Hematopoietic multipotent progenitor cell treated with erythropoietin and hydrocortisone succinate and interleukin-3 and kit ligand, for 8 days (in vitro differentiated cells): ENCODE results near the gene EXOC3L4.

ENCODE experiments used
- DNase-seq: peaks from one replicate; pipeline ENCODE4 v3.0.0-alpha.2; 2015

Gene EXOC3L4

DNA sequence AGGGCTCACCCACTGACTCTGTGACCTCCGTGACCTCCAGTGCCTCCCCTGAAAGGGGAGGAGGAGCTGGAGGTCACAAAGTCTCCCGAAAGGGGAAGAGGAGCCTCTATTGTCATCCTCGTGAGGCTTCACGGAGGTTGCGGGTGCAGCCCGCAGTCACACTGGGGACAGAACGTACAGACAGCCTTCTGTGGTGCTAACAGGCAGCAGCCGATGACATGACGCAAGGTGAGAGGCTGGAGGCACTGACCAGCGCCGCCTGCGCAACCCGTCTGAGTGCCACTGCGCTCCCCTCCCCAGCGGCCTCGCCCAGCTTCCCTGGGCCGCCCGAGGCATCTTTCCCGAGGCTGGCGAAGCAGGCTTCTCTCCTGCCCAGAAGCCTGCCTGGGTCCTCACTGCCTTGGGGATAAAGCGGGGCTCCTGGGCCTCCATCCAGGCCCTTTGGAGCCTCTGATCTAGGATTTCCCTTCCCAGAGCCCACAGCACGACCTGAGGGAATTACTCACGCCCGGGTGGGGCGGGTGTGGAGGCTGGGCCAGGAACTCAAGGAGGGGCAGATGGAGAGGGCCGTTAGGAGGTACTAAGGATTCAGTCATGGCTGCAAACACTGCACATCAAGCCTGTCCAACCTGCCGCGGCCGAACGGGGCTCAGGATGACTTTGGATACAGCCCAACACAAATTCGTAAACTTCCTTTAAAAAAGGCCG, 22.8 kb upstream of the EXOC3L4 start:
- no peak for DNase-seq

DNA sequence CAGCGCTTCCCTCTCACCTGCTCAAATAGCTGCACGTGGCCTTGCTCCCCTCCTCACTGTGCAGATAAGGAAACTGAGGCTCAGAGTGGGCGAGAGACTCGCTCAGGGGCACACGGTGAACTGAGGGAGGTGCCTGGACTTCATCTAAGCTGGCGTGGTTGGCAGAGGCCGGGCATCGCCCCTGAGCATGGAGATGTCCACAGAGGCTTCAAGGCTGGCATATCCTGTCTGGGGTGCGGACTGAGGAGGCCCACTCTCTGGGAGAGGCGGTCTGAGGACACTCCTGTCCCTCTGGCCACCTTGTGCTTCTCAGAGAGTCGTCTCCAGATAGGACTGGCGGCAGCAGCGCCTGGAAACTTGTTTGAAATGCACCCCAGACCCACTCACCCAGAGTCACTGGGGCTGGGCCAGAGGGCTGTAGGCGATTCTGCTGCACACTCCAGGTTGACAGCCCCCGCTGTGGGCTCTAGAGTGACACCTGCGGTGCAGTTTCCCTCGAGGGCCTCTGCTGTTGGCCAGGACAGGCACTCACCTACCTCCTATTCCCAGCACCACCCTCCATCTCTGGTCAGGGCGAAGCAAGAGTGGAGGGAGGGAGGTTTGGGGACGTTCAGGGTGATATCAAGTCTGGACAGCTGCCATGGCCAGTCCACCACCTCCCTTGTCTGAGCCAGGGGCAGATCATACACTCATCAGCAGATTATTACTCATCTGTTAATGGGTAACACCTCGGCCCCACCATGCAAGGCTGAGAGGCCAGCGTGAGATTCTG, 21.7 kb upstream of the EXOC3L4 start:
- DNase-seq: peak; percentile 44

DNA sequence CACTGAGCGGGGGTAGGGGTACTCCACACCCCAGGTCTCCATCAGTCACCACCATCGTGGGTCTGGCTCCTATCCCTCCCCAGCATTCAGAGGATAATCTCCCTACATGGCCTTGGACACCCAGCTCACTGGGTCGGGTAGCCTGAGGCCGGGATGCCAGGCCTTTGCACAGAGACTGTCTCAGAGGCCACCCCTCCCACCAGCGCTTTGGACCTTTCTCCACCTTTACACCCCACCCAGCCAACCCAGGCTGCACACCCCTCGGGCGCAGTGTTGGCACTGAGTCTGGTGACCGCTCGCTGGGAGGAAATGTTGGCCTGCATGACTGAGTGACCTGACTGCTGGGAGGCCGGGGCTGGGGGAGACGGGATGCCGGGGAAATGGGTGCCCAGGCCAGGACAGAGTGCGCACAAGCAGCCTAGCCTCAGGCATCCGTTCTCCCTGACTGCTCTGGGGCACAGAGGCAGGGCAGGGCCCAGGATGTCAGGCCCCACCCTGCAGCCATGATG, 21.1 kb upstream of the EXOC3L4 start:
- no peak for DNase-seq

DNA sequence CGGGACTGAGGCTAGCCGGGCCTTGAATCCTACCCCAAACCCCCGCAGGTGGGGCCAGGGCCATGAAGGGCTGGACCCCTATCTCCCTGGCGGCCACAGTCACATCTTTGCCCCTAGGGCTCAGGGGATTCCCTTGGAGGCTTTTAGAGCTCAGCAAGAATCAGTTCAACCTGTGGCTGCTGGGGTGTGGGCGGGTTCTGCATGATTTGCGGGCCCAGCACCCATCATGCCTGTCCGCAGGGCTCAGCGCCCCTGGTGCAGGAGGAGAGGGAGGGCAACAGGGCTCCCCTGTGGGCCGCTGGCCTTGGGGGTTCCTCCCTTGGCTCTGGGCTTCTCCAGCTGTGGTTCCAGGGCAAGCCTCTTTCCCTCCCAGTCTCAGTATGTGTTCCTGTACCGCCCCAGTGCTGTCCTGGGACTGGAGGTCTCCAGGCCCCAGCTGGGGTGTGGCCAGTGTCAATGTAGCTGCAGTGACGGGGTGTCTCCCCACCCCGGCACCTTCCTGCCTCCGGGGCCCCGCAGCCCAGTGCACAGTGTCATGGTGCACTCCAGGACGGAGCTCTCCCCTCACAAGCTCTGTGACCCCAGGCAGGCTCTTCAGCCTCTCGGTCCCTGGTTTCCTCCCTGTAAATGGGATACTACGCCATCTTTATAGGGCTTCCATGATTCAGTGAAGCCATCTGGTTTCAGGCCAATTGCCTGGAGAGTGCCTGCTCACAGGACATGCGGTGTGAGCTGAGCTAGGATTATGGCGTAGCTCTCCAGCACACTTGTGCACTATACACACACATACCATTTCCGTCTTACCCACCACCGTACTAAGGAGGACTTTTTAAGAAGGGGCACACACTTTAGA, 20.4 kb upstream of the EXOC3L4 start:
- DNase-seq: no peak

DNA sequence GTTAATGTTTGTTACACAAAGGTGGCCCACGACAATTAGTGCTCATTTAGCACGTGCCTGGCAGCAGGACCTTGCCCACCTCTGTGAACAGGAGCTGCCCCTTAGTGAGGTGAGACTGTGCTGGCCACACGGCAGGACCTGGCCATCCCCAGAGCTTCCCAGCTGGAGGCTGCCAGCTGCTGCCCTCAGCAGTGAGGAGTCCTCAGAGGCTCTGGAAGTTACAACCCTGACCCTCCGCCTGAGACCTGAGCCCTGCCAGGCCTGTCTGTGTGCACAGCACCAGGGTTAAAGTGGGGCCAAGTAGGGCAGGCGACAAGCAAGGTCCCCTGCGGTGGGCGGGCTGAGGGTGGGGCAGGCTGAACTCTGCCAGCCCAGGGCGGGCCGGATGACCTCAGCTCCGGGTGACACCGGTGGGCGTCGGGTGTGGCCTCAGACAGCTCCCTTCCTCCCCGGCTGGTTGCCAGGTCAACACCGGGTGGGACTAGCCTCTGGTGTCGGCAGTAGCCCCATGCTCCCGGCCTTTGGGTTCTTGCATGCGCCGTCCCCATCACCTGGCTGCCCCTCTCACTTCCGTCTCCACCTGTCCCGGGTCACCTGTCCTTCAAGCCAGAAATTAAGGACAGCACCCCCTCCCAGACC, 19.7 kb upstream of the EXOC3L4 start:
- DNase-seq: peak; percentile 83

DNA sequence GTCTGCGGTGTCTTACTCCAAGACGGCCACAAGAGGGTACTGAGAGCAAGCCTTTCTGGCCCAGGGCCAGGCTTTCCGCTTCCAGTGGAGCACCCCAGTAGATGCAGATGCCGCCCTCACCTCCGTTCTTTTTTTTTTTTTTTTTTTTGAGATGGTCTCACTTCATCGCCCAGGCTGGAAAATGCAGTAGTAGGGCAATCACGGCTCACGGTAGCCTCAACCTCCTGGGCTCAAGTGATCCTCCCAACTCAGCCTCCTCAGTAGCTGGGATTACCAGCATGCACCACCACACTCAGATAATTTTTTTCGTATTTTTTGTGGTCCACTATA, 16.1 kb upstream of the EXOC3L4 start:
- peak; percentile 89 for DNase-seq

DNA sequence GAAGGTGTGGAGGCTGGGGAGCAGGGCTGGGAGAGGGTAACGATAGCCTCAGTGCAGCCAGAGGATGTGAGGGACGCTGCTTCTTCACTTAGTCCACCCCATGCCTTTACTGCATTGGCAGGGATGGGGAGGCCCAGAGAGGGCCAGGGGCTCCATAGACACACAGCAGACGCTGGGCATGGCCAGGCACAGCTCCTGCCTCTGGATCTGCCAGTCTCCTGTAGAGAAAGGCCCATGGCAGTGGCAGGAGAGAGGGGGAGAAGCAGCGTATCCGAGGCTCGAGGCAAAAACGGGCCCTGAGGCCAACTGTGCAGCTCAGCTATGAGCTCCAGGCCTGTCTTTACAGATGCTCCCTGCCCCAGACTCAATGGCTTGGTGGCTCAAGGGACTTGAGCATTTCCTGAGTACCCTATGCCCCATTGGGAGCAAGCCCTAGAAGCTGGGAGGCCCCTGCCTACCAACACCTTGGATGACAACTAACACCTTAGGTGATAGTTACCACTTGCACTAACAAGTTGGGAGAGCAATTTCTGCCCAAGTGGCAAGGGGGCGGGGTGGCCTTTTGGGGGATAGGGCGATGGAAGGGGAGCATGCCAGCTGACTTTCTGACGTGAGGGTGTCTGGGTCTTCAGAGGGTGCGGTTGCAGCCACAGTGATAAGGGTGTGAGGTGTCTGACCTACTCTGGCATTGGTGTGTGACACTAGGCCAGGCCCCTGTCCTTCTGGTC, 15.5 kb upstream of the EXOC3L4 start:
- DNase-seq: no peak

DNA sequence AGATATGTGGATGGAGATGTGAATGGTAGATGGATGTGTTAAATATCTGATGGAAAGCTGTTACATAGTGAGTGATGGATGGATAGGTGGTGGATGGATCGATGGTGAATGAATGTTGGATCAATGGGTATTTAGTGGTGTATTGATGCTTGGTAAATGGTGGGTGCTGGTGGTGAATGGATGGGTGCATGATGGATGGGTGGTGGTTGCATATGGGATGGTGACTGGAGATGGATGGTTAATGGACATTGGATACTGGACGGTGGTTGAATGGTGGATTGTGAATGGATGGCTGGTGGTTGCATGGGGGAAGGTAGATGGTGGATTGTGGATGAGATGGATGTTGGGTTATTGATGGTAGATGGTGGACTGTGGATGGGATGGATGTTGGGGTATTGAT, 12.6 kb upstream of the EXOC3L4 start:
- DNase-seq: no peak

DNA sequence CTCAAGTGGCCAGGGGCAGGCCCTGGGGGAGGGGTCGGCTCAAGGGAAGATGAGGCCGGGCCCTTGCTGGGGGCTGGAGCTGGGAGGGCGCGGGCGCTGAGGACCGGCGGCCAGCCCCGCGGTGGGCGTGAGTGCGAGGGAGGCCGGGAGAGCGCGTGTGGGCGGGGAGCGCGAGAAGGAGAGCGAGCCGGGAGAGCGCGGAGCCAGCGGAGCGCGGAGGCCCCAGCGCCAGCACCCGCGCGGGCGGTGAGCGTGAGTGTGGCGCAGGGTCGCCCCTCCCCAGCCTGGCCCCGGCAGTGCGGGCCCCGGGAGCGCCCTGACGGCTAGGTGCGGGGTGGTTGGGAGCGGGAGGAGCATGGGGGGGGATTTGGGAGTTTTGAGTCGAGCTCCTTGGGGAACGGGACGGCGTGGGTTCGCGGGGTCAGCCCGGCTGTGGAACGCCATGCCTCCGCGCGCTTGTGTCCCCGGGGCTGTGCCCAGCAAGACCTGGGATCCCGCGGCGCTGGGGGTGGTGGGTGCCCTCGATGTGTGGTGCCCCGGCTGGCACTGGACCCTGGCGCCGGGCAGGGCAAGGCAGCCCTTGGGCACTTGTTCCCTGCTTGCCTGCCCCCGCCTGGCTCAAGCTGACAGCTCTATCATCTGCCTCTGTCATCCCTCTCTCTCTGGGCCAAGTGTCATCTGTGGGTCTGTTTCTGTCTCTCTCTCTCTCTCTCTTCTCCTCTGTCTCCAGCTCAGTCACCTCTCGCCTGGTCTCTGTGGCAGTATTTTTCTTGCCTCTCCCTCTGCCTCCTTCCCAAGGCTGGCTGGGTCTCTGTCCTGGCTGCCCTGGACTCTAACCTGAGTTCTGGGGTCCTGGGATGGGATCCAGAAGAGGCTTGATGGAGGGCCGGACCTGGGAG, 10.3 kb upstream of the EXOC3L4 start, which contains the start of gene LBHD2:
Gene LBHD2 (plus strand): TSS at position 190 of the 899 bp plus-strand sequence. CDS start 1,803 bp downstream, outside the sequence.
- no peak for DNase-seq

DNA sequence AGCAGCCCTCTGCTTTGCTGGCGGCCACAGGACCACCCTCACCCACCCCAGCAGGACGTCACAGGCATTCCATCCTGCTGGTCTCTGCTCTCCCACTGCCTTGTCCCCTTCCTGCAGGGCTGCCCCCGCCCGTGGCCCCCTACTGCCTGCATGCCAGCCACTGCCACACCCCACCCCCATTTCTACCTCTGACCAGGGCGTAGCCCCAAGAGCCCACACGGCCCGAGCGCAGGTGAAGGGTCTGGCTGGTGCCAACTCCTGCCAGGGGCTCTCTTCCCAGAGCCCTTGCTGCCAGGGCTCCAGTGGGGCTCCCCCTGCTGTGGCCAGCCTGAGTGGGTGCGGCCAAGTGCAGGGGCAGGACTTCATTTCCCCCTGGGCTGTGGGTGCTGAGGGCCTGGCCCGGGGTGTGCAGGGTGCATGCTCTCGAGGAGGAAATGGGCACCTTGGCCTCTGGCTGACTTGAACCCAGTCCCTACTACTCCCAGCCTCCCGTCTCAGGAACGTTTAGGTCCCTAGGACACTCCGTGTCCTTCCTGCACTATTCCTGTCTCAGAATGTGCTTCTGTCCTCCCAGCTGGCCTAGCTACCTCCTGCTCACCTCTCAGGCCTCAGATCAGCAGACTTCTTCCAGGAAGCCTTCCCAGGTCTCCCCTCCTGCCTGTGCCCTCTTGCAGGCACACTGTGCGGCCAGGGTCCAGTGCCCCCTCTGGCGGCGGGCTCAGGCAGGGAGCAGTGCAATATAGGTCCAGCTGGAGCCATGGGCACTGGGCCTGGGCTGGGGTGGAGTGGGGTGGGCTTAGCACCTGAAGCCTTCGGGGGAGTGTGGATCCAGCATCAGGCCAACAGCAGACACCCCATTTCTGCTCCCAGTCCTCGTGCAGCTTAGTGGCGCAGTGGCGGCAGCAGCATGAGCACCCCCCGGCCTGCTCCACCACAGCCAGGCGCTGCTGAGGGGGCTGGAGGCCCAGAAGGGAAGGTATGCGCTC, 9.1 kb upstream of the EXOC3L4 start:
- no peak for DNase-seq

DNA sequence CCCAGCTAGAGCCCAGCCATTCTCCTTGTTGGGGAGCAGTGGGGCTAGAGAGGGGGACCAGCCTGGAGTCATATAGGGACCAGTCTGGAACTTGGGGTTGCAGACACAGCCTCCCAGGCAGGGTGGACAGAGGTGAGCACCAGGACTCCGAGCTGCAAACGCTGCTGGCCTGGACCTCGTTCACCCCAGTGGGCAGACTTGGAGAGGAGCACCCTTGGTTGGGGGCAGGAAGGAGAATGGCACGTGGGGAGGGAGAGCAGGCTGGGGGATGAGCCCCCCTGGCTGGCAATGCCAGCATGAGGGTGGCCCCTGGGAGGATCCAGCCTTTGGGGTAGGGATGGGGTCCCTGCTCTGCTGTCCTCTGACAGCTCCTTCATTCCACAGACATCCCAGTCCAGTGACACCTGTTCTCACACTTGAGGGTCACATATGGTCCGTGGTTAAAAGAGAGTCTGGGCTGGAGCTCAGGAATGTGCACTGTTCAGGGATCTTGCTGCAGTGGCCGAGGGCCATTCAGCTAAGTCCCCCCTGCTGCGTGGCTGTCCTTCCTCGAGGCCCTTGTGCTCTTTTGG, 7.7 kb upstream of the EXOC3L4 start:
- DNase-seq: no peak

DNA sequence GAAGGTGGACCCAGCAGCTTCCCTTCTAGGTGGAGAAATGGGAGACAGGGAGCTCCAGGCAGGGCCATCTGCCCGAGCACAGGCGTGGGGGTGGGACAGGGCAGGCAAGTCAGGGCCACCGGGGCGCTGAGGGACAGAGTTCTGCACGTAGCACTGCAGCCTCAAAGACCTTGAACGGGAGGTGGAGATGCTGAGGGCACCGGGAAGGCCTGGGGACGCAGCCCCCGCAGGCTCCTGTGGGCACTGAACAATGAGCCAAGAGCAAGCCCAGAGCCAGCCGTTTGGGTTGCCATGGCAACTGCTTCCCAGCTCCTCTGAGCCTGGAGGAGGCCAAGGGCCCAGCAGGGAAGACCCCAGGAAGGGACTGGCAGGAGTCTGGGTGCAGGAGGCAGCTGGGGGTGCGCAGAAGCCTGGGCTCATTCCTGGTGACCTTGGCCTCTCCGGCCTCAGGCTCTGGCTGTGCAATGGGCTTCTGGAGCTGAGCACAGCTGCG, 7.1 kb upstream of the EXOC3L4 start:
- DNase-seq: peak; percentile 3

DNA sequence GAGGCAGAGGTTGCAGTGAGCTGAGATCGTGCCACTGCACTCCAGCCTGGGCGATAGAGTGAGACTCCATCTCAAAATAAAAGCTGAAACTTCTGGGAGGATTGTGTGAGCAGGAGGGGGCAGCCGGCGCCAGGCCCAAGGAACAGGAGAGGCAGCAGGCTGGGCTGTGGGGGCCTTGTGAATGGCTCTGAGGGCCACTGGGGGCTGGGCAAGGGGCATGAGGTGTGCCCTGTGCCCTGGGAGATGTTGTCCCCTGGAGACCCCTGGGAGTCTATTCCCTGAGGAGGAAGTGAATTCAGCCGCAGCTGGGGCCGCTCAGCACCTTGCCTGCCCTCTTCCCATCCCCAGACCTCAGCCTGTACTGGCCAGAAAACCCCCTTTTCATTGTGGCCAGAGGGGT, 5.6 kb upstream of the EXOC3L4 start:
- DNase-seq: no peak

DNA sequence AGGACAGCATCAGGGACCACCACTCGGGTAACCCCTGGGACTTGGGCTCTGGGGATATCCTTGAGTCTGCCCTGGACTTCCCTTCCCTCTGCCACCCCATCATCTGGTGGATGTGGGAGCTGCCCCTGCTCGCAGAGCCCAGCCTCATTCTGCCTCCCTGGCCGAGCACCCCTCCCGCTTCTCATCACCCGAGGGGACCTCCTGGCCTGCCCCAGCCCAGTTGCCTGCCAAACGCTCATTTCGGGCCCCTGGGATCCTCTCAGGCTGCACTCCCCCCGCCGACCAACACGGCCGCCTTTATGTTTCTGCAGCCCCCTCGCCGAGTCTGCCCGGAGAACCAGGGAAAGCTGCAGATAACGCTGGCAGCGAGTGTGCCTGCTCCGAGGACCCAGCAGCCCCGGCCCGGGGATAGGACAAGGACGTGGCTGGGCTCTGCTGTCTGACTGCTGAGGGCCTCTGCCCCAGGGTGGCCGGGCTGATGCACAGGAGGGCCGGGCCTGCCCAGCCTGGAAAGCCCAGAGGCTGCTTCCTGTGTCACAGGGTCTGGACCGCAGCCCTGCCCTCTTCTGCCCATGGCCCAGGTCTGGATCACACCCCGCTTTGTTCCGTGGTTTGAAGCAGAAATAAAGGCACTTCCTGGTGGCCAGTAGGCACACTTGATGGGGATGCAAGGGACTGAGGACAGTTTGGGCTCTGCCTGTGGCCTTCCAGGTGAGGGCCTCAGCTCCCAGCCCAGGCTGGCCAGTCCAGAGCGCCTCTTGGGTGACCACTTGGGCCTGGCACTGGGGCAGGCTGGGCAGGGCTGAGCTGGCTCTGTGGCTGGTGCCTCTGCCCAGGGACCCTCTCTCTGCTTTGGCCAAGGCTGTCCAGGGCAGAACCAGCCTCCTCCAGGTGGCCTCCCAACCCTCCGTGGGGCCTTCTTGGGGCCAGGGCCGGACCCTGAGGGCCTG, 4.9 kb upstream of the EXOC3L4 start:
- DNase-seq: no peak

DNA sequence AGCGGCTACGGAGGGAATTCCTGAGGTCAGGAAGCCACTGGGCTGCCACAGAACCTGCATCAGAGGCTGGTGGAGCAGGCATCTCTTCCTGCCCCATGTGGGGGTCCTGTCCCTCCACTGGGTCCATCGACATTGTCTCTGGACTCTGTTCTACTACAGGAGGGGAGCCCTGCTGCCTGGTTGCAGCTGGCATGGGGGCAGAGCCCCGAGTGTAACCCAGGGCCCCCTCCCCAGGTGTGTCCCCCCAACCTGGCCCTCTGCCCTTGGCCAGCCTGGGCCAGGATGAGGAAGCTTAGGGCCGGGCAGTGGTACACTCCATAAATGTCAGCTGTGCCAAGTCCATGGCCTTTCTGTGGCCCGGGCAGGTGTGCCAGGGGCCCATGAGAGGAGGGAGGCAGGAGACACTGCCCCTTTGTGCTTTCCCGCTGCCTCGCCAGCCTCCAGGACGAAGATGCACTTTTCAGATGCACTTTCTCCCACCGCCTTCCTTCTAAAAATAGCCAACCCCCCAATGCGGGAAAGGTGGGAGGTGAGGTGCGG, 4.0 kb upstream of the EXOC3L4 start:
- DNase-seq: no peak

DNA sequence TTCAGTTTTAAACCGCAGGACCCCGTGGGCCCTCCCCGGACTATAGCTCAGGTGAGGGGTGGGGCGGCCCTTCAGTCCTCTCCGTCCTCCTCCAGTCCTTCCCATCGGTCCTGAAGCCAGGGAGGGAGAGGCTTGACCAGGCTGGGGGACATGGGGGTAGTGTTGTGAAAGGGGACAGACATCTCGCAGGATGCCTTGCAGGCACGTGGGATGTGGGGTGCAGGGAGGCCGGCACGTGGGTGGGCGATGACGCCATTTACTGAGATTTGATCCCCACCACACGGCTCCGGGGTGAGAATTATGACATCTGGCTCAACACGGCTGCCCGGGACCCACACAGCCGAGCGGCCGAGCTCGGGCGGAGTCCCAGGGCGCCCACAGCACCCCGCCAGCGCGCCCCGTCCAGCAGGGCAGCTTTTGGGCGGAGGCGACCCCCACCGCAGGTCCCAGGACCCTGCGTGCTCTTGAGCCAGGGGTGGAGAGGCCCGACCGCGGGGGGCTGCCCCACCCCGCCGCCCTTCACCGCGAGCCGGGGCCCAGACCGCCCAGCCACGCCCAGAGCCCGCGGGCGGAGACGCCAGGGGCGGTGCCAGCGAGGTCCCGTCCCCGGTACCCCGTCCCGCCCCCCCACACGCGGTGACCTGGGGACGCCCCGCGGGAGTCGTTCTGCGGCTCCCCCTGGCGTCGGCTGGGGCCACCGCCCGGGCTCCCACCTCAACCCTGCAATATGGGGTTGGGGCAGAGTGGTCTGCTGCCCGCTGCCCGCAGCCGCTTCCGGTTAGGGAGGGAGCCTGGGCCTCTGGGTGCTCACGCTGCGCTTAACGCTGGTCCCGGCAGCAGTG, 3.3 kb upstream of the EXOC3L4 start:
- DNase-seq: peak; percentile 53

DNA sequence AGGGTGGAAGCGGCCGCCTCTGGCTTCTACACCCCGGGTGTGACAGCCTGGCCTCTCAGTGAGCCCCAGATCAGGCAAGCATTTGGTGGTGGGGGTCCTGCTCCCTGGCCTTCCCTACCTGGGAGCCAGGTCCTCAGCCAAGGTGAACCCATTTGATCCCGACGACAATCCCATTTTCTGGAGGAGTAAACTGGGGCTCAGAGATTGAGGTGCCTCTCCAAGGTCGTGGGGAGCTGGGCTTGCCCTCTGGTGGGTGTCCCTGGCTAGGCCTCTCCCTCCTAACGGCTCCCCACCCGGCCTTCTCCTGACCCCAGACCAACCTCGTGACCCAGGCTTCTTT, 2.7 kb upstream of the EXOC3L4 start:
- DNase-seq: no peak
